Bone marrow (tissue), 2 donors: ENCODE results near the gene OAS3.
"Not testable (repeated sequence)": the region's sequence is repeated elsewhere in the genome, so short reads cannot be mapped to it uniquely, and the experiment has no call there.

Experiments
- DNase-seq, 2 donors: peaks; one replicate each; lab custom pipeline; 2025; lab: John Stamatoyannopoulos, UW

OAS3 gene, protein sequence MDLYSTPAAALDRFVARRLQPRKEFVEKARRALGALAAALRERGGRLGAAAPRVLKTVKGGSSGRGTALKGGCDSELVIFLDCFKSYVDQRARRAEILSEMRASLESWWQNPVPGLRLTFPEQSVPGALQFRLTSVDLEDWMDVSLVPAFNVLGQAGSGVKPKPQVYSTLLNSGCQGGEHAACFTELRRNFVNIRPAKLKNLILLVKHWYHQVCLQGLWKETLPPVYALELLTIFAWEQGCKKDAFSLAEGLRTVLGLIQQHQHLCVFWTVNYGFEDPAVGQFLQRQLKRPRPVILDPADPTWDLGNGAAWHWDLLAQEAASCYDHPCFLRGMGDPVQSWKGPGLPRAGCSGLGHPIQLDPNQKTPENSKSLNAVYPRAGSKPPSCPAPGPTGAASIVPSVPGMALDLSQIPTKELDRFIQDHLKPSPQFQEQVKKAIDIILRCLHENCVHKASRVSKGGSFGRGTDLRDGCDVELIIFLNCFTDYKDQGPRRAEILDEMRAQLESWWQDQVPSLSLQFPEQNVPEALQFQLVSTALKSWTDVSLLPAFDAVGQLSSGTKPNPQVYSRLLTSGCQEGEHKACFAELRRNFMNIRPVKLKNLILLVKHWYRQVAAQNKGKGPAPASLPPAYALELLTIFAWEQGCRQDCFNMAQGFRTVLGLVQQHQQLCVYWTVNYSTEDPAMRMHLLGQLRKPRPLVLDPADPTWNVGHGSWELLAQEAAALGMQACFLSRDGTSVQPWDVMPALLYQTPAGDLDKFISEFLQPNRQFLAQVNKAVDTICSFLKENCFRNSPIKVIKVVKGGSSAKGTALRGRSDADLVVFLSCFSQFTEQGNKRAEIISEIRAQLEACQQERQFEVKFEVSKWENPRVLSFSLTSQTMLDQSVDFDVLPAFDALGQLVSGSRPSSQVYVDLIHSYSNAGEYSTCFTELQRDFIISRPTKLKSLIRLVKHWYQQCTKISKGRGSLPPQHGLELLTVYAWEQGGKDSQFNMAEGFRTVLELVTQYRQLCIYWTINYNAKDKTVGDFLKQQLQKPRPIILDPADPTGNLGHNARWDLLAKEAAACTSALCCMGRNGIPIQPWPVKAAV

DNA sequence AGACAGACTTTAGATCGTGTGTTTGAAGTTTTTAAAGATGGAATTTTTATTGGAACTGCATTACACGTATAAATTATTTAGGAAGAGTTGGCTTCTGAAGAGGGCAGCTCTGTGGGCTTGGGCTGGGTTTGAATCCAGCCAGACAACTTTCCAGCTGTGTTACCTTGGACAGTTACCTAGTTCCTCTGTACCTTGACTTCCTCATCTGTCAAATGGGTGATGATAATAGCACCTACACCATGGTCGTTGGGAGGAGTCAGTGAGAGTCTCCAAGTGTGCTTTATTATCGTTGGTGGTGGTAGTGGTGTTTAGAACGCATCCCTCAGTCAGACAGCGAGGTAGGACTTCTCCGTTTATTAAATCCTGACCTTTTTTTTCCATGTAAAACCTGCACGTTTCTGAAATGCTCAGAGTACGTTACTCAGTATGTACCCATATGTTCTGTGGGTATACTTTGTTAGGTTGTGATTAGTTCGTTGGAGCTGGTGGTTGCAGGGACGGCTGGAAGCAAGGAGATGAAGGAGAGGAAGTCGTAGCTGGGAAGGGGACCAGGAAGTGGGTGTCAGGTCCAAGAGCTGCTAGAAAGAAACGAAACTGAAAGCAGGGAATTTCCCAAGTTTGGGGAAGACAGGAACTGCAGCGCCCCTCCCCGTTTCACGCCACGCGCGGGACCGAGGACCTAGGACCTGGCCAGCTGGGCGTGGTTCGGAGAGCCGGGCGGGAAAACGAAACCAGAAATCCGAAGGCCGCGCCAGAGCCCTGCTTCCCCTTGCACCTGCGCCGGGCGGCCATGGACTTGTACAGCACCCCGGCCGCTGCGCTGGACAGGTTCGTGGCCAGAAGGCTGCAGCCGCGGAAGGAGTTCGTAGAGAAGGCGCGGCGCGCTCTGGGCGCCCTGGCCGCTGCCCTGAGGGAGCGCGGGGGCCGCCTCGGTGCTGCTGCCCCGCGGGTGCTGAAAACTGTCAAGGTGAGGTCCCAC, at the start of gene OAS3:
OAS3 (plus strand) TSS at position 734 of the 979 bp plus-strand sequence; CDS start at position 791, 57 bp downstream.
- DNase-seq, result peak; percentile 49 to 84

DNA sequence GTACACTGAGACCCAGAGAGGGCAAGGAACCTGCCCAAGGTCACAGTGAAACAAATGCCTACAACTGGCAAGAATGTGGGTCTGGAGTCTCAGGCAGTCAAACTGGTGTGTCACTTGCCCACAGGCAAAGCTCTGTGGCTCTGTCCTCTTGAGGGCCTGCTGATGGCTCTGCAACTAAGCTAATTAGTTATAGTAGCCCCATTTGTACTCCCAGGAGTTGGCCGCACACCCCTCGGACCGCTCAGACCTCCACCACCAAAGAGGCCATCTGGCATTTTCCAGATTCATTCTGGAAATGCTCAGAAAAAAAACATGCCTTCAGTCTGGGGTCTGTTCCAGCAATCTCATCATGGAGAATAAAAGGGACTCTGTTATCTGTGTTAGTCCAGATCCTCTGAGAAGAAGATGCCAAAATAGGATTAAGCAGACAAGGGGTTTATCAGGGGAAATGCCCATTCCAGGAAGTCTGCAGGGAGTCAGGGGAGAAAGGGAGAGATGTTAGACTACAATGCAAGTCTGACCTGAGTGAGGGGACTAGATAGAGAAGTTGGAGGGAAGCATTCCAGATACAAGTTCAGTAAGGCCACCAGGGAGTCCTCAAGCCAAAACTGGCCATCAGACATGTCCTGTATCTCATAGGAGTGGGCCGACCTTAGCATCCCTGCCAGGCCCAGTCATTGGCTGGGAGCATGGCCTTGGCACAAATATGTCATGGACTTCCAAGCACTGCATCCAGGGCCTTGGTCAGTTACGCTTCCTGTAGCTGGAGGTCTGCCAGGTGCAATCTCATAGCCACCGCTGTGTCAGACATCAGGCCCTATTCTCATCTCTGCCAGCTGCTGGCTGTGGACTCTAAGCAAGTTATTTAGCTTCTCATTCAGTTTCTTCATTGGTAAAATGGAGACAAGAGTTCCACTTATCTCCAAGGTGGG, 46.9 kb upstream of the OAS3 start:
- DNase-seq, result no peak

DNA sequence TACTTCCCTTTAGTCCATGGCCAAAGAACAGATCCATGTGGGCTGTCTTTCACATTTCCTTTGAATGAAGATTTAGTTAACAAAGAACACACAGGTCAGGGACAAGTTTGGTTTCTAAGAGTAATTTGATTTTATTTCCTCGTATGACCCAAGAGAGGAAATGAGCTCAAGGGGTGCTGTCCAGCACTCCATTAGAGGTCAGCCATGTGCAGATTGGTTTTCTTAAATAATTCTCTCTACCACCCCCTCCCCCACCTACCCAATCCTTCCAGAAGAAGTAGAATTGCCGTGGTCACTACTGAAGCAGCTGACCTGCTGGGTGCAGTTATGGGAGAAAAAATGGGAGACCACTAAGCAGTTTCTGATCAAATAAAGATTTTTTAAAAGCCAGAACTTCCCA, 45.4 kb upstream of the OAS3 start:
- no peak for DNase-seq

DNA sequence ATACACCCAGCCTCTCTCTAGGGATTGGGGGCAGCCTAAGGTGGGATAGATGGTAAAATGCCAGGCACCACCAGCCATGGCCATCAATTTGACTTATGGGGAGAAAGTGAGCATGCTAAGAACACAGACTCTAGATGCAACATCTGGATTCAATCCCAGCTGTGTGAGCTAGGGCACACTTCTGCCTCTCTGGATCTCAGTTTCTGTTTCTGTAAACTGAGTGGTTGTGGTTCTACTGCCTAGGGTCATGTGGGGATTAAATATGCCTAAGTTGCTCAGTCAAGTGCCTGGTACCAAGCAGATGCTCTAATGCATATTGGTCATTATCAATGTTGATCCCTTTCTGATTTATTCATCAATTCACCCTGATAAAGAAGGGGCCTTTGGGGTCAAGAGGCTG, 44.1 kb upstream of the OAS3 start:
- DNase-seq, result no peak

- no peak for DNase-seq
Observed at GRCh38 chr12:112898380-112898779, 39.9 kb upstream of the OAS3 start.

DNA sequence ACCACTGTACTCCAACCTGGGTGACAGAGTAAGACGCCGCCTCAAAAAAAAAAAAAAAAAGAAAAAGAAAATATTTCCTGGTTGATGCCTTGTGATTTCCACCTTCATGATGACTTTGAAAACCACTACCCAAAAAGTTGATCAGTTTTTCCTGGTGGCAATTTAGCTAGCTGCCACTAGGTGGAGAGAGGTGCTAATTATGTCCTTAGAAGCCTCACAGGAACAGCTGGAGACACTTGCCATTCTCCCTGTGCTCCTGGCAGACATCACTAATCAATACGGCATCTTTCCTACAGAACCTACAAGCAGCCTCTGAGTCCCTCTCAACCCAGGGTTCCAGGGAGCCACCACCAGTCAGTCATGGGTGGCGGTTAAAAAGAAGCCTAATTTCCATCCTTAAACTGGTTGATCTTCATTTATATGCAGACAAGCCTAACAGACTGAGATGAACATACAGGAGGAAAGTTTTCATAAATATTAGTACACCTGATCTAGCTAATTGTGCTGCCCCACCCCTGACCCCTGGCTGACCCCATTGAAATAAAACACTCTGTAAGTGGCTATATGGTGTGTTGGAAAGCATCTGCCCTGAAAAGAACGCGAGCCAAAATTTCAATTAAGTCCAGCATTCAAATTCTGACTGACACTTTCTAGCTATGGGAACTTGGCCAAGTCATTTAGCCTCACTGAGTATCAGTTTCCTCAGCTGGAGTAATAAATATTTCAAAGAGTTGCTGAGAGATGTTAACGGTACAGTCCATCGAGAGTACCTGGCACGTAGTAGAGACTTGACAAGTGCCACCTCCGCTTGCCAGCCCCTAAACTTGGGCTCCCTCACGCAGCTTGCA, 37.8 kb upstream of the OAS3 start:
- peak in 1 of 2 donors; percentile 20 for DNase-seq

GRCh38 chr12:112901271-112901670, 37.0 kb upstream of the OAS3 start:
- DNase-seq, result no peak

- no peak for DNase-seq
Observed at GRCh38 chr12:112904571-112904970, 33.7 kb upstream of the OAS3 start.

GRCh38 chr12:112905451-112906089, 32.7 kb upstream of the OAS3 start:
- no peak for DNase-seq

- DNase-seq, result peak in 1 of 2 donors; percentile 85
Observed at GRCh38 chr12:112906712-112907414, 31.4 kb upstream of the OAS3 start, which contains the start of gene OAS1. Gene OAS1 (plus strand): TSS chr12:112906962. CDS start chr12:112907040, 78 bp downstream.

DNA sequence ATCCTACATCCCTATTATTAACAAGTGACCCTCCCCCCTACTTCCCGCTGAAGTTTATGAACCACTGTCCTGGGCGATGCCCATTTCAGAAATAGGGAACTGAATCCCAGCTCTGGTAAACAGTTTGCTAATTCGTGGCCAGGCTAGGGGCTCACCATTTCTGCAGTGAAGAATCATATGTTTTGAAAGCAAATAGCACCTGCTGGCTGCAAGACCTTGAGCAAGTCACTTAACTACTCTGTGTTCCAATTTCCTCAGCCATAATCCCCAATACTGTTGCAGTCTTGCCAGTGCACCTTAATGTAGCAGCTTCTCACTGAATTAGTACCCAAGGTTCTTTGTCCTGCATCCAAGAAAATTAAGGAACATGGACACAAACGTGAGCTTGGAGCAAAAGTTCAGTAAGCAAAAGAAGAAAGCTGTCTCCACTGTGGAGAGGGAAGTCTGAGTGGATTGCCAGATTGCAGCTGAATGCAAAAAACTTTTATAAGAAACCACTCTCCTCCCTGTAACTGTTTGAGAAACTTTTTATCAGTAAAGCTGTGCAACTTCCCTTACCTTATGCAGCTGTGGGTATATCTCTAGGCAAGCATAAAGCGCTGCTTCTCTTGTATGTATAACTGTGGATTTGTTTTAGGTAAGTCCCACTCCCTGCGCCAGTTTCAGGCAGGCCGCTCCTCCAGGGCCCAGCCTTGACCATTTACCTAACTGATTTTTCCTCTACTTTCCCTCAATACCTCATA, 30.7 kb upstream of the OAS3 start:
- no peak for DNase-seq

GRCh38 chr12:112908548-112908947, 29.7 kb upstream of the OAS3 start:
- DNase-seq, result no peak

- DNase-seq, result no peak
Observed at GRCh38 chr12:112909693-112910092, 28.6 kb upstream of the OAS3 start.

DNA sequence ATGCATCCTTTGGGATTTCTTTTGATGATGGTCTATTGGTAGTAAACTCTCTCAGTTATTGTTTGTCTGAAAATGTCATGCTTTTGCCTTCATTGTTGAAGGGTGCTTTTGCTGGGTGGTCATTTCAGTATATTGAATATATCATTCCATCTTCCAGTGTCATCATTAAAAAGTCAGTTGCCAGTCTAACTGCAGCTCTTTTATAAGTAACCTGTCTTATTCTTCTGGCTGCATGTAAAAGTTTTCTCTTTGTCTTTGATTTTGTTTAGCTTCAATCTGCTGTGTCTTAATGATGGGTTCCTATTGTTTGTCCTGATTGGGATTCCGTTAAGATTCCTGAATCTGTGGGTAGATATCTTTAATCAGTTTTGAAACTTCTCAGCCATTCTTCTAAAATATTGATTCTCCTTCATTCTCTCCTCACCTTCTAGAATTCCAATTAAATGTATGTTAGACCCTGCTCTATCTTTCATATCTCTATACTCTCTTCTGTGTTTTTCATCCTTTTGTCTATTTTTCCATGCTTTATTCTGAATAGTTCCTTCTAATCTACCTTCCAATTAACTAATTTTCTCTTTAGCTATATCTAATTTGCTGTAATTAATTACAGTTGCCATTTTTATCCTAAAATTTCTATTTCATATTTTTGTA, 25.1 kb upstream of the OAS3 start:
- no peak for DNase-seq

- not testable (repeated sequence) for DNase-seq
Observed at GRCh38 chr12:112913888-112914287, 24.4 kb upstream of the OAS3 start.

DNA sequence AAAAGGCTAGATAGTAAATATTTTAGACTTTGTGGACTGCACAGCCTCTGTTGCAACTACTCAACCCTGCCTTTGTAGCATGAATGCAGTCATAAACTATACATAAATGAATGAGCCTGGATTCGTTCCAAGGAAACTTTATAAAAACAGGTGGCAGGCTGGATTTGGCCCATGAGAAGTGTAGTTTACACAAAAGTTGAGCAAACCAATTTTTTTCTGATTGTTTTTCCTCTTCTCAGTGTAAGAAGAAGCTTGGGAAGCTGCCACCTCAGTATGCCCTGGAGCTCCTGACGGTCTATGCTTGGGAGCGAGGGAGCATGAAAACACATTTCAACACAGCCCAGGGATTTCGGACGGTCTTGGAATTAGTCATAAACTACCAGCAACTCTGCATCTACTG, 22.0 kb upstream of the OAS3 start:
- DNase-seq, result no peak

- DNase-seq, result no peak
Observed at GRCh38 chr12:112919121-112919520, 19.2 kb upstream of the OAS3 start.
